Heart right ventricle (tissue), 16 donors: Measurements from ENCODE around the gene PRPF8. TPM values are rescaled to one million over a fixed set of nuclear protein-coding genes. Genes with fewer than 3 reads are reported as not detected.

Experiments
- ATAC-seq, 8 donors: fragments of 200-7000 bp; cut with Tn5 transposase; one replicate each; pipeline ENCODE4 v1.9.1; 2020; ENCODE audit warnings: mild to moderate bottlenecking in 8 of 8, moderate library complexity in 8 of 8, moderate number of reproducible peaks in 1 of 8
- DNase-seq, 2 donors: peaks; one replicate each; pipeline ENCODE4 v3.0.0-alpha.2; 2020
- H3K27ac ChIP-seq, 10 donors: fragments of 200-600 bp; sonication (generic) in 2 of 10; one replicate each; pipeline versions ENCODE4 v1.5.0 to v1.8.0; 2020 to 2022; ENCODE audit warnings: mild to moderate bottlenecking in 3 of 10
- H3K27me3 ChIP-seq, 7 donors: fragments of 200-600 bp; one replicate each; pipeline ENCODE4 v1.8.0; 2021 to 2022; ENCODE audit warnings: mild to moderate bottlenecking in 2 of 7
- H3K36me3 ChIP-seq, 9 donors: fragments of 200-600 bp; sonication (generic) in 1 of 9; one replicate each; pipeline versions ENCODE4 v1.5.0 to v1.8.0; 2020 to 2022; ENCODE audit warnings: mild to moderate bottlenecking in 2 of 9
- H3K4me1 ChIP-seq, 9 donors: fragments of 200-600 bp; sonication (generic) in 1 of 9; one replicate each; pipeline versions ENCODE4 v1.5.0 to v1.8.0; 2020 to 2022; ENCODE audit warnings: mild to moderate bottlenecking in 4 of 9
- H3K4me3 ChIP-seq, 10 donors: fragments of 200-600 bp; sonication (generic) in 2 of 10; one replicate each; pipeline versions ENCODE4 v1.5.0 to v1.8.0; 2020 to 2022; ENCODE audit warnings: mild to moderate bottlenecking in 7 of 10, moderate library complexity in 2 of 10
- H3K9me3 ChIP-seq, 11 donors: fragments of 200-600 bp in 10 of 11; sonication (generic) in 2 of 11; one replicate each; pipeline versions ENCODE4 v1.5.0 to v1.8.0; 2013 to 2022; ENCODE audit warnings: mild to moderate bottlenecking in 2 of 11, control low read depth in 1 of 11, moderate library complexity in 1 of 11
- WGBS, 2 donors: extraction: QIAGEN DNeasy Blood & Tissue Kit; methylation state at CpG; one replicate each; pipeline ENCODE4 v1.1.7; 2013; ENCODE audit warnings: inconsistent platforms in 1 of 2; 5-methylcytosine and 5-hydroxymethylcytosine counted together
- intact Hi-C, 10 donors: fragments of 100-400 bp; cut with DNase I; formaldehyde crosslinking; loops; one replicate each; pipeline versions ENCODE4 v1.11.1 to v1.14.2; 2022
- polyA plus RNA-seq, 2 donors: library from polyadenylated mRNA; stranded (reverse); fragments of 200-250 nt; gene quantifications; one replicate each; pipeline ENCODE4 v1.2.3, GENCODE V29; 2013
- total RNA-seq, 10 donors: library from RNA; stranded (reverse); fragmentation: NEBNext Ultra II Directional in 3 of 10; extraction: Animal tissue kit (Norgen Biotek cat#: 25700) in 3 of 10; gene quantifications; one replicate each; pipeline versions ENCODE4 v1.2.1 to v1.2.4, GENCODE V29; 2021 to 2023
- TF ChIP-seq, protein P1 (sequence below), 9 donors: fragments of 200-600 bp; sonication (generic) in 2 of 9; IDR thresholded peaks; one replicate each; pipeline versions ENCODE4 v1.5.0 to v1.8.0; 2021 to 2022; ENCODE audit warnings: antibody characterized with exemption in 9 of 9, mild to moderate bottlenecking in 5 of 9, moderate library complexity in 1 of 9
- donor health status: Arrhythmogenic right ventricular cardiomyopathy.
- donor health status: ischemic (EF 13 %, LVEDD 7.1; RV severe dilation, severe dysfunction).
- donor health status: healthy with polysubstance abuse.
- donor health status: DM: no; HTN: yes; CAD: no.
- donor health status: DM: no; HTN: no; CAD: no.
- donor health status: ischemic (EF 25% LVEDD 6.9; RV normal size, moderate dysfunction).
- donor health status: ischemic (EF 25% LVEDD 5.7; RV mildly dilated, moderate dysfunction).
- donor health status: healthy.
- donor health status: DM: yes; HTN: yes; CAD: no.
- donor health status: Ischemic cardiomyopathy.
- donor health status: ischemic (EF 35%, LVEDD 5.7; RV mildly dilated, moderate dysfunction).
- donor health status: nonischemic (EF 11% LVEDD 7.7; RV severe dilation, severe dysfunction).
- donor health status: DM: yes; HTN: yes; CAD: no.
- donor health status: PGD.
- donor health status: ischemic (EF 29% LVEDD 5.4; RV normal size, mild dysfunction).
- donor health status: nonischemic (EF 23%, LVEDD 6.1; RV moderate dilation, normal function).

The PRPF8 gene
- total and polyA plus RNA-seq, 12 donors, result 79.1 to 205 (median 173) TPM

DNA sequence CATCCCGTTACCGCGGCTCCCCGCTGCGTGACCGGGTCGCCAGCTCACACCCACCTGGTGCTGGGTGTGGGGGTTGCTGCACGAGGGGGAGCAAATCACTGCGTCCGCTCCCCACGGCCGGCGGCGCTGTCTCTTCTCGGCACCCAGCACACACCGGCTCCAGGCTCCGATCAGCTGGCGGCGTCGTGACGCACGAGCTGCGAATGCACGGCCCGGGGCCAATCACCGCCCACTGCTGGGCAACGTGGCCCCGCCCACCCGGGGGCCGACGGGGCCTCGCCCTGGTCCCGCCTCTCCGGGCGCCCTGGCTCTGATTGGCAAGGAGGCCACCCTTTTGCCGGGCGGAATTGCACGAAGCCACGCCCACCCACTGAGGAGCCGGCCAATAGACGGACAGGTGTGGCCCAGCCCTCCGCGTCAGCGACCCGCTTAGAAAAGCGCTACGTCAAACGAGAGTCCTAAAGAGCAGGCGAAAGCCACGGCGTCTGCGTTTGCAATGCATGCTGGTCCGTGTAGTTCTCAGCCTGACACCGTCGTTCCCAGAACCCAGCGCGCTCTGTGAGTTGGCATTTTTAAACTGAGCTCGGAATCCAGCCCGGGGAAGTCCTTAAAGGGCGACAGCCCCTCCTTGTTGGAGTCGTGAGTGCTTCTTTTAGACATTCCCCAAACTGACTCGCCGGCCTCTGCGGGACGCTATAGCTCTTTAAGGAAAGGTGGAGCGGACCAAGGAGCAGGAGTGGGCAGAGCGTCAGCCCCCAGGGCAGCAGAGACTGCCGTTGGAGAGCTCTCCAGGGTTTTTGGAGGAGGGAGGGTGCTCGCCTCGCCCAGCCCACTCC lies 31.6 kb upstream of the PRPF8 start:
- H3K9me3 ChIP-seq, result no peaks in the 10 kb centered on the region
- DNase-seq, result peak; percentile 100
- H3K27me3 ChIP-seq, result no peaks in the 10 kb centered on the region
- 0% methylated on average over 67 to 70 of the region's 70 CpGs for WGBS, 2 donors
- peak overlapping the region; percentile 81 to 99 (median 94) for H3K4me3 ChIP-seq
- peak overlapping the region; percentile 98 to 100 (median 99) for H3K27ac ChIP-seq
- peaks cover 0 to 34% (median 24%) of the 10 kb centered on the region in 9 donors for H3K36me3 ChIP-seq
- peaks cover 17 to 68% (median 51%) of the 10 kb centered on the region in 9 donors for H3K4me1 ChIP-seq
- peak; percentile 73 to 86 (median 83) for ATAC-seq
- TF ChIP-seq, protein P1, sequence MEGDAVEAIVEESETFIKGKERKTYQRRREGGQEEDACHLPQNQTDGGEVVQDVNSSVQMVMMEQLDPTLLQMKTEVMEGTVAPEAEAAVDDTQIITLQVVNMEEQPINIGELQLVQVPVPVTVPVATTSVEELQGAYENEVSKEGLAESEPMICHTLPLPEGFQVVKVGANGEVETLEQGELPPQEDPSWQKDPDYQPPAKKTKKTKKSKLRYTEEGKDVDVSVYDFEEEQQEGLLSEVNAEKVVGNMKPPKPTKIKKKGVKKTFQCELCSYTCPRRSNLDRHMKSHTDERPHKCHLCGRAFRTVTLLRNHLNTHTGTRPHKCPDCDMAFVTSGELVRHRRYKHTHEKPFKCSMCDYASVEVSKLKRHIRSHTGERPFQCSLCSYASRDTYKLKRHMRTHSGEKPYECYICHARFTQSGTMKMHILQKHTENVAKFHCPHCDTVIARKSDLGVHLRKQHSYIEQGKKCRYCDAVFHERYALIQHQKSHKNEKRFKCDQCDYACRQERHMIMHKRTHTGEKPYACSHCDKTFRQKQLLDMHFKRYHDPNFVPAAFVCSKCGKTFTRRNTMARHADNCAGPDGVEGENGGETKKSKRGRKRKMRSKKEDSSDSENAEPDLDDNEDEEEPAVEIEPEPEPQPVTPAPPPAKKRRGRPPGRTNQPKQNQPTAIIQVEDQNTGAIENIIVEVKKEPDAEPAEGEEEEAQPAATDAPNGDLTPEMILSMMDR (IDR thresholded peaks at IDR 0.05), result peak in 3 of 9 donors; percentile 7 to 34 (median 14)
- intact Hi-C loops, result loop anchor here in 3 of 10 donors (2.0 to 10.0 kb wide), 7 partner anchors 31 to 451 kb away; partner anchors contain the start of genes PRPF8 (in 1 of the 3) and RILP (in 1 of the 3)

DNA sequence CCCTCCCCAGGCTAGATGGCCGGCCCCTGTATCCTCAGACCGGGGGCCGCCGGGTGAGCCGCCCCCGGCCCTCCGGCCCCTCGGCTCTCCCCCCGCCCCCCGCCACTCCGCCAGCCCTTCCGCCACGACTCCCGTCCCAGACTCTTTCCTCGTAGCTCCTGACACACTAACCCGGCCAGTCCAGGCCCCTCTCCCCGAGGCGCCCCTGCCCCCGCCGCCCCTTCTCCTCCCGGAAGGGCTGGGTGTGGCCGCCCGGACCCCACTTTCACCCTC lies 31.1 kb upstream of the PRPF8 start:
- Histone ChIP-seq H3K27me3 (peaks cover 0 to under 1% (median 0%) of the 10 kb centered on the region in 7 donors), H3K9me3 (no peaks in the 10 kb centered on the region), H3K4me3 (peak overlapping the region; percentile 81 to 99 (median 94)), H3K4me1 (peaks cover 17 to 69% (median 55%) of the 10 kb centered on the region in 9 donors), H3K36me3 (peaks cover 0 to 38% (median 24%) of the 10 kb centered on the region in 9 donors), H3K27ac (peak overlapping the region; percentile 98 to 100 (median 99))
- DNase-seq (no peak), ATAC-seq (no peak)
- TF ChIP-seq, protein P1 (IDR thresholded peaks at IDR 0.05), result no peak
- 0 to 1% methylated on average over 22 of the region's 23 CpGs for WGBS, 2 donors
- intact Hi-C loops, result loop anchor here in 3 of 10 donors (2.0 to 10.0 kb wide), 7 partner anchors 31 to 451 kb away; partner anchors contain the start of genes PRPF8 (in 1 of the 3) and RILP (in 1 of the 3)

DNA sequence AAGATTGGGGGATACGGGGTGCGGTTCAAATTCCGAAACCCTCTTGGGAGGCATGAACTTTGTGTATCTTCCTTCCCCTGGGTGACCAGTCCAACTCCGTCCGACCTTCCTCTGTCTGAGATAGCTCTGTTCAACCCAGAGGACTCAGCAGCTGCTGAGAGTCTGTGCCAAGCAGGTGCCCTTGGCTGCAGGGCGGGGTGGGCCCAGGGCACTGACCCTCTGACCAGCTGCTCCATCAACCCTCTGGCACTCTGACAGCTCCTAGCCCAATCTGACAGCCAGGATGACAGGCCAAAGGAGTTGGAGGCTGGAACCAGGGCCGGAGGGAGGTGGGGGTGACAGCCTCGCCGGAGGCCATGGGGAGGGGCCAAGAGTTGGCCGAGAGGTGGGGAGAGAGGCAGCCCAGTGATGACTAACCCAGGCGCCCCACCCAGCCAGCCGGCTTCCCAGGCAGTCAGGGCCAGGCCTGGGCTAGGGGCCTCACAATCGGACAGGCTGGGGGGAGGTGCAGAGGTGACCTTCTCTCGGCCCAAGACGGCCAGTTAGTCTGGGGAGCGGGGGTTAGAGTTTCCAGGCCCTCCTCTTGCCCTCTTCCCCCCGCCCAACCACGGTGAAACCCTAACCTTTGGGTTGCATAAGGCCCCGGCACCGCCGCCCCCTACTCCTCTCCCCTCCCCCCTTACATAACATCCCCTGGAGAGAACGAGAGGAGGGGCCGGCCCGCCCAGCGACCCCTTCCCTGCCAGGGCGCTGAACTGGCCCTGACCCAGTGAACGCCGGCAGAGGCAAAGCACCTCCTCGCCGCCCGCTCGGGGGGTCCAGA lies 30.5 kb upstream of the PRPF8 start:
- ATAC-seq, result peak; percentile 53 to 75 (median 60)
- Histone ChIP-seq H3K9me3 (no peaks in the 10 kb centered on the region), H3K4me1 (peaks cover 17 to 68% (median 59%) of the 10 kb centered on the region in 9 donors), H3K27ac (peak overlapping the region; percentile 98 to 100 (median 99)), H3K4me3 (peak overlapping the region; percentile 81 to 99 (median 94)), H3K36me3 (peaks cover 0 to 38% (median 24%) of the 10 kb centered on the region in 9 donors), H3K27me3 (peaks cover 0 to 5% (median 0%) of the 10 kb centered on the region in 7 donors)
- TF ChIP-seq, protein P1 (IDR thresholded peaks at IDR 0.05), result no peak
- 0 to 1% methylated on average over 32 of the region's 32 CpGs for WGBS, 2 donors
- intact Hi-C loops, result loop anchor here in 9 of 10 donors (1.0 to 10.0 kb wide), 11 partner anchors 31 to 450 kb away; partner anchors contain the start of gene PRPF8 (in 1 of the 9)
- DNase-seq, result peak; percentile 92
